NT2/D1 (cell line): ENCODE data around the gene SIN3A.

Source experiments
- DNase-seq: peaks from one replicate; pipeline ENCODE4 v3.0.0-alpha.2; 2011; ENCODE audit warnings: low read depth, low spot score
- H3K27me3 ChIP-seq: 2 replicates; pipeline ENCODE4 v1.6.0; 2011; ENCODE audit warnings: mild to moderate bottlenecking; ENCODE audit not compliant: insufficient read length, insufficient read depth
- H3K36me3 ChIP-seq: 2 replicates; pipeline ENCODE4 v1.6.1; 2011; ENCODE audit warnings: mild to moderate bottlenecking, low read length, mixed read lengths; ENCODE audit not compliant: insufficient read depth, insufficient read length
- H3K4me1 ChIP-seq: 2 replicates; pipeline ENCODE4 v1.5.1; 2011; ENCODE audit not compliant: insufficient read depth, insufficient read length
- H3K4me3 ChIP-seq: 2 replicates; pipeline ENCODE4 v1.5.1; 2011; ENCODE audit warnings: low read depth; ENCODE audit not compliant: insufficient read length
- H3K9ac ChIP-seq: 2 replicates; pipeline ENCODE4 v1.6.0; 2011; ENCODE audit warnings: low read depth; ENCODE audit not compliant: insufficient read length
- H3K9me3 ChIP-seq: 2 replicates; pipeline ENCODE4 v1.5.1; 2011; ENCODE audit warnings: mild to moderate bottlenecking, low read length; ENCODE audit not compliant: insufficient read depth
- SUZ12 ChIP-seq: IDR thresholded peaks from 2 replicates; pipeline ENCODE4 v1.6.1; 2011; ENCODE audit not compliant: insufficient read length, insufficient read depth; ENCODE audit errors: extremely low read depth
- YY1 ChIP-seq: IDR thresholded peaks from 2 replicates; pipeline ENCODE4 v1.6.1; 2011; ENCODE audit not compliant: insufficient read length, insufficient read depth
- ZNF274 ChIP-seq: IDR thresholded peaks from 2 replicates; pipeline ENCODE4 v1.6.1; 2011; ENCODE audit warnings: mild to moderate bottlenecking, low read depth, low read length

SIN3A gene

GRCh38 chr15:75329571-75329970 lies 121.9 kb downstream of the SIN3A start:
- H3K27me3 ChIP-seq: no peaks in the 10 kb centered on the region
- no peak overlapping the region for H3K4me3 ChIP-seq
- TF ChIP-seq SUZ12 (no peak), ZNF274 (no peak), YY1 (no peak)
- no peak for DNase-seq
- no peaks in the 10 kb centered on the region for H3K36me3 ChIP-seq
- no peak overlapping the region for H3K9ac ChIP-seq
- no peaks in the 10 kb centered on the region for H3K9me3 ChIP-seq
- H3K4me1 ChIP-seq: no peaks in the 10 kb centered on the region

DNA sequence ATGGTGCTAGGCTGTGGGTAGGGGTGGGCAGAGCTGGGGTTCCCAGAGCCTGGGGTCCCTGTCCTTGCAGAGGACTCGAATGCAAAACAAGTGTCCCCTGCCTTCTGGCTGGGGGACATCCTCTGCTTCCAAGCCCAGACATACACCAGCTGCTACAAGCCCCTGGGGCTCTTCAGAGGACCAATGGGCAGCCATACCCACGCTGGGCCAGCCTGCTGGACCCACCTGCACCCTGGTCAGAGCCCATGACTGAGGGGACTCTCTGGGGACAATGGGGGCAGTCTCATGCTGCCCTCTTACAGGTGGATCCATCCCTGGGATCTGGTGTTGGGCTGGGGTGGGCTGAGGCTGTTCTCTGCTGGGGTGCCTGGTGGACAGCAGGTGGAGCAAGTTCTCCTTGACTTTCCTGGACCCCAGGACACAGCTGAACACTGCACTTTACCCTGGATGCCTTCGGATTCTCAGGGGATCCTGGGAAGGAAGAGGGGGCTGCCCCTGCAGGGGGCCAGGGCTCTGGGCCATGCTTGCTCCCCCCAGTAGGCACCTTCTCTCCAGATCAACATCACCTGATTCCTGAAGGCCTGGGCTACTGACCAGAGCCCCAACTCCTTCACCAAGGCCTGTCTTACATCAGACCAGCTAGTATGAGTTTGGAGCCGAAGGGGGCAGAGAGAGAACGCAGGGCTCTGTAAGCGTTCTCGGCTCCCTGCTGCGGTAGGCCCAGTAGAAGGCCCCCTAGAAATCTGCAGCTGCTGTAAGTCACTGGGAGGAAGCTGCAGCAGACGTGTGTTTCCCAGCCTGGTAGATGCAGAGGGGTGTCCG lies 122.8 kb downstream of the SIN3A start:
- Histone ChIP-seq H3K27me3 (no peaks in the 10 kb centered on the region), H3K9me3 (no peaks in the 10 kb centered on the region), H3K4me3 (no peak overlapping the region), H3K9ac (no peak overlapping the region), H3K4me1 (no peaks in the 10 kb centered on the region), H3K36me3 (no peaks in the 10 kb centered on the region)
- no peak for TF ChIP-seq SUZ12
- no peak for TF ChIP-seq ZNF274
- no peak for TF ChIP-seq YY1
- no peak for DNase-seq

DNA sequence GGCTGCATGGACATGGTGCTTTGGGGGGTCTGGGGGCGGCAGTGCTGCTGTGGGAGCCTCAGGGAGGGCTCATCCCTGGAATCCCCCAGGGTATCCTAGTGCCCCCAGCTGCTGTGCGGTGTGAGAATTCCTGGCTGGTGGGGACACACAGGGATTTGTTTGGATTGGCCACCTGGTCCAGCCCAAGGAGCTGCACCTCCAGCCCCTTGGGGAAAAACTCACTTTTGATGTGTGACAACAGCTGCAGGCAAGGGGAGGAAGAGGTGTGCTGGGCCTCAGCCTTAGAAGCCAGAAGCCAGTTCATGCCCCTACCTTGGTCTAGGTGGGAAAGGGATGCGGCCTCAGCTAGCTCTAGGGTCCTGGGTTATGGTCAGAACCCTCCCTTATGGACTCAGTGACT lies 124.0 kb downstream of the SIN3A start:
- Histone ChIP-seq H3K36me3 (no peaks in the 10 kb centered on the region), H3K4me3 (no peak overlapping the region), H3K9ac (no peak overlapping the region), H3K4me1 (no peaks in the 10 kb centered on the region), H3K9me3 (no peaks in the 10 kb centered on the region), H3K27me3 (no peaks in the 10 kb centered on the region)
- TF ChIP-seq ZNF274 (no peak), YY1 (no peak), SUZ12 (no peak)
- DNase-seq: no peak

GRCh38 chr15:75327005-75327404 lies 124.5 kb downstream of the SIN3A start:
- Histone ChIP-seq H3K27me3 (peaks cover under 1% of the 10 kb centered on the region), H3K9me3 (no peaks in the 10 kb centered on the region), H3K36me3 (no peaks in the 10 kb centered on the region), H3K4me3 (no peak overlapping the region), H3K9ac (no peak overlapping the region), H3K4me1 (no peaks in the 10 kb centered on the region)
- TF ChIP-seq ZNF274 (no peak), YY1 (no peak), SUZ12 (no peak)
- no peak for DNase-seq

DNA sequence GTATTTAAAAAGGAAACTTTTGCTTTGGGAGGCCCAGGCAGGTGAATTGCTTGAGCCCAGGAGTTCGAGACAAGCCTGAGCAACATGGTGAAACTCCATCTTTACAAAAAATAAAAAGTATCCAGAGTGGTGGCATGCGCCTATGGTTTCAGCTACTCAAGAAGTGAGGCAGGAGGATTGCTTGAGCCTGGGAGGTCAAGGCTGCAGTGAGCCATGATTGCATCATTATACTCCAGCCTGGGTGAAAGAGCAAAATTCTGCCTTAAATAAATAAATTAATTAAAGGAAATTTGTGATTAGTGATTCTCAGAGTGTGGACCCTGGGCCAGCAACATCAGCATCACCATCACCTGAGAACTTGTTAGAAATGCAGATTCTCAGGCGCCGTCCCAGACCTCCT lies 125.6 kb downstream of the SIN3A start:
- peaks cover 5% of the 10 kb centered on the region for H3K27me3 ChIP-seq
- H3K36me3 ChIP-seq: no peaks in the 10 kb centered on the region
- H3K9me3 ChIP-seq: no peaks in the 10 kb centered on the region
- no peaks in the 10 kb centered on the region for H3K4me1 ChIP-seq
- no peak overlapping the region for H3K4me3 ChIP-seq
- DNase-seq: no peak
- no peak overlapping the region for H3K9ac ChIP-seq
- TF ChIP-seq ZNF274 (no peak), SUZ12 (no peak), YY1 (no peak)

DNA sequence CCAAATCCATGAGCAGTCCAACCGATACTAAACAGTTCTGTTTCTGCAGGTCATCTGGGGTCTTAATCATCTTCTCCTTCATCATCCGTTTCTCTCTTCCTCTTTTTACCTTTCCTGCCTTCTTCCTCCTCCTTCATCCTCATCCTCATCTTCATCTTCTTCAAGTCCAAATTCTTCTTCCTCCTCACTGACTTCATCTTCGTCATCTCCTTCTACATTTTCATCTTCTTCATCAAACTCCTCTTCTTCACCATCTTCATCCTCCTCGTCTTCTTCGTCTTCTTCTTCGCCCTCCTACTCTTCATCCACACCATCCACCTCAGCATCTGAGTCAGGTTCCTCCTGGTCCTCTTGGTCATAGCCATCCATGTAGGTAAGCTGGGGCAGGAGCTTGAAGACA lies 129.8 kb downstream of the SIN3A start:
- Histone ChIP-seq H3K27me3 (peaks cover 5% of the 10 kb centered on the region), H3K36me3 (no peaks in the 10 kb centered on the region), H3K9me3 (no peaks in the 10 kb centered on the region), H3K4me1 (no peaks in the 10 kb centered on the region), H3K9ac (no peak overlapping the region), H3K4me3 (no peak overlapping the region)
- TF ChIP-seq SUZ12 (no peak), YY1 (no peak), ZNF274 (no peak)
- DNase-seq: no peak
